Ovary (tissue), 3 donors: ENCODE results near the gene SORL1.

Source experiments
- CTCF ChIP-seq, 3 donors: fragments of 450-650 bp in 2 of 3; fragments of 200-600 bp in 1 of 3; IDR thresholded peaks; one replicate each; pipeline versions ENCODE4 v1.5.1 to v1.8.0; 2016 to 2022; ENCODE audit warnings: antibody characterized with exemption in 3 of 3, mild to moderate bottlenecking in 1 of 3
- EP300 ChIP-seq: sonication (generic); formaldehyde crosslinking; IDR thresholded peaks from one replicate; pipeline ENCODE4 v1.6.1; 2017; ENCODE audit warnings: antibody characterized with exemption
- POLR2A ChIP-seq: fragments of 450-650 bp; IDR thresholded peaks from one replicate; pipeline ENCODE4 v1.6.1; 2017; ENCODE audit warnings: antibody characterized with exemption, mild to moderate bottlenecking, moderate library complexity
- donor health status: DM: no; HTN: no; CAD: no.

- TF ChIP-seq POLR2A: no peak
- no peak for TF ChIP-seq CTCF (IDR thresholded peaks at IDR 0.05)
- no peak for TF ChIP-seq EP300
These were observed 192.0 kb downstream of the SORL1 start for GRCh38 chr11:121644187-121644512.
